ENCODE data around the gene IFITM1.
A peak's percentile ranks its signal among the peaks of the same experiment; 100 is the strongest.
"Not testable (repeated sequence)": the region's sequence is repeated elsewhere in the genome, so short reads cannot be mapped to it uniquely, and the experiment has no call there.

IFITM1 gene

DNA sequence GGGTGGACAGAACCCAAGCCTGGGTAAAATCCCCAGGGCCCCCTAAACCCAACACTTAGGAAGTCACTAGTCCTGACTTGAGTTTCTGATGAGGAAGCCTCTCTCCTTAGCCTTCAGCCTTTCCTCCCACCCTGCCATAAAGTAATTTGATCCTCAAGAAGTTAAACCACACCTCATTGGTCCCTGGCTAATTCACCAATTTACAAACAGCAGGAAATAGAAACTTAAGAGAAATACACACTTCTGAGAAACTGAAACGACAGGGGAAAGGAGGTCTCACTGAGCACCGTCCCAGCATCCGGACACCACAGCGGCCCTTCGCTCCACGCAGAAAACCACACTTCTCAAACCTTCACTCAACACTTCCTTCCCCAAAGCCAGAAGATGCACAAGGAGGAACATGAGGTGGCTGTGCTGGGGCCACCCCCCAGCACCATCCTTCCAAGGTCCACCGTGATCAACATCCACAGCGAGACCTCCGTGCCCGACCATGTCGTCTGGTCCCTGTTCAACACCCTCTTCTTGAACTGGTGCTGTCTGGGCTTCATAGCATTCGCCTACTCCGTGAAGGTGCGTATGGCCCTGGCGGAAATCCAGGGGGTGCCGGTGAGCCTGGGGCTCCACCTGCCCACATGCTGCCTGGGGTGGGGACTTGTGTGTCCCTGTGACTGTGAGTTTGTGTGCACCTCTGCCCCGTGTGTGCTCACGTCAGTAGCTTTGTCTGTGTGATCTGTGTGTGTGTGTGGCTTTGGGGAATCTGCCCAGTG, at the start of gene IFITM1:
TSS of gene IFITM1 (plus strand) at position 254 of the 767 bp plus-strand sequence. CDS start at position 385, 131 bp downstream.
- DNase-seq (ENCODE audit: low read depth), result no peak

DNA sequence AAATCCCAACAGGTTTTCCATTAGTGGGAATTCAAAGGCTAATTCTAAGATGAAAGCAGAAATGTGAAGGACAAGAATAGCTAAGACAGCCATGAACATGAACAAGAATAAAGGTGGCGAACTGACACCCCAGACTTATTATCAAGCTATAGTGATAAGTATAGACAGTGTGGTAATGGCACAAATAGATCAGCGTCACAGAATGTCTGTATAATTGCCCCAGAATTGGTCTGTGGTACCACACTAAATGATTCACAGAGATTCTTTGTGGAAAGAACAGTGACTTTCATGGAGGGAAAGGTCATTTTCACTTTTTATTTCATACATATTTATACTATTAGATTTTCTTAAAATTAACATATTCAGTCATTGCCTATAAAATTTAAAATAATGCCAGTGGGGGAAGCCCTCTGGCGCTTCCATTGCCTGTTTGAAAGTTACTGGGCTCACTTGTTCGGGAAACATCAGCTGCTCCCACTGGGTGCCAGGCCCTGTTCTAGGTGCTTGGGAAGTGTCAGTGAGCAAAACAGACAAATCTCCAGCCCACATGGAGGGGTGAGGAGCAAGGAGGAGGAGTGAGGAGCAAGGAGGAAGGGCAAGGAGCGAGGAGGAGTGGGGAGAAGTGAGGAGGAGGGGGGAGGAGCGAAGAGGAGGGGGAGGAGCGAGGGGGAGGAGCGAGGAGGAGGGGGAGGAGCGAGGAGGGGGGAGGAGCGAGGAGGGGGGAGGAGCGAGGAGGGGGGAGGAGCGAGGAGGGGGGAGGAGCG, 47.0 kb upstream of the IFITM1 start:
- no peak for DNase-seq (ENCODE audit: low read depth)

DNA sequence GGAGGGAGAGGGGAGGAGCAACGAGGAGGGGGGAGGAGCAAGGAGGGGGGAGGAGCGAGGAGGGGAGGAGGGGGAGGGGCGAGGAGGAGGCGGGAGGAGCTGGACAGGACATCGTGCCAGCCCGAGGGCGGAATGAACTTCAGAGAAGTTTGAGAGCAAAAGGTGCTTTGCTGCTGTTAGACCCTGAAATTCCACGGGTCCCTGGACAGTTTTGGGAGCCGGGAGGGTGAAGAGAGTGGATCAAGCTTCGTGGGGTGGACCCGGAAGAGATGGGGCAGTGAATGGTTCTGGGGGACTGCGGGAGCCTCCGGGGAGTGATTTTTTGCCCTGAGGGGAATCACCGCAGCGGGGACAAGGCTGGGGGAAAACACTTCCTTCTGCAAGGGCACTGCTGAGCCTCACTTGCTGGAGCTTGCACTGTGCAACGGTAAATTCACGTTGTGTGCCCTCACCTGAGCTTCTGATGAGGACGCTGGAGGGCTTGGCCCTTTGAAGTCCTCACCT, 46.3 kb upstream of the IFITM1 start:
- DNase-seq (ENCODE audit: low read depth), result peak; percentile 58

GRCh38 chr11:268716-269145, 45.1 kb upstream of the IFITM1 start:
- not testable (repeated sequence) for DNase-seq (ENCODE audit: low read depth)

- no peak for DNase-seq (ENCODE audit: low read depth)
Observed at GRCh38 chr11:269146-269890, 44.5 kb upstream of the IFITM1 start.

GRCh38 chr11:270451-271318, 43.2 kb upstream of the IFITM1 start:
- DNase-seq (ENCODE audit: low read depth), result no peak

GRCh38 chr11:271319-271715, 42.5 kb upstream of the IFITM1 start:
- DNase-seq (ENCODE audit: low read depth), result no peak

DNA sequence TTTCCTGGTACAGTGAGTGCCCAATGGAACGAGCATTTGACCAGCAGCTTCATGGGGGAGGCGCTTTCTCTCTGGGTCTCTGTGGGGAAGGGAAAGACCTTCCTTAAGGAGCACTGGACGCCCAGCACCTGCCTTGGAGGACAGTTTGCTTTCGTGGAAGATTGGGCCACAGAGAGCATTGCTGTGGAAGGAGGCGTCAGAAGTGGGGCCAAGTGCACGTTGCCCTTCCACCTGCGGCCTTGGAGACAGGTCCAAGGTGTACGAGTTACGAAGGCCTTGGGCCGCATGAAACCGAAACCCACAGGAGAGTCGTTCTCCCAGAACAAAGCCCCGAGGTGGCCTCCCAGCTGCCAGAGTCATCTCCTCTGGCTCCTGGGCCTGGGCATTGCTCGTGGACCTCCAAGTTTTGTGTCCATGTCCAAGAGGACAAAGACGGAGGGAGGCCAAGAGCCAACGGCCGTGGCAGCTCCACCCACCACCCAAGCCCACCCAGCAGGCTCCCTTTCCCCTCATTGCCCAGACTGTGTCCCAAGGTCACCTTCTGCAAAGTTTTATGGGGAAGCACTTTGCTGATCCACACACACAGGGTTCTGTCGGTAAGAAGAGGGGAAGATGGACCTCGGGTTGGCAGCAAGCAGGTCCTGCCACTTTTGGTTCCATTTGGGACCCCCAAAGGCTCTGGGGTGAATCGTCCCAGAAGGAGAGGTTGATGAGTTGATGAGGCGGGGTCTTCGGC, 41.5 kb upstream of the IFITM1 start:
- no peak for DNase-seq (ENCODE audit: low read depth)

- DNase-seq (ENCODE audit: low read depth), result no peak
Observed at GRCh38 chr11:272931-273198, 41.0 kb upstream of the IFITM1 start.

- DNase-seq (ENCODE audit: low read depth), result no peak
Observed at GRCh38 chr11:276219-276618, 37.6 kb upstream of the IFITM1 start.

- DNase-seq (ENCODE audit: low read depth), result no peak
Observed at GRCh38 chr11:278001-278951, 35.6 kb upstream of the IFITM1 start, which contains the start of gene NLRP6. Gene NLRP6, plus strand, starts transcription at chr11:278407. Its CDS starts 163 bp downstream, at chr11:278570.

DNA sequence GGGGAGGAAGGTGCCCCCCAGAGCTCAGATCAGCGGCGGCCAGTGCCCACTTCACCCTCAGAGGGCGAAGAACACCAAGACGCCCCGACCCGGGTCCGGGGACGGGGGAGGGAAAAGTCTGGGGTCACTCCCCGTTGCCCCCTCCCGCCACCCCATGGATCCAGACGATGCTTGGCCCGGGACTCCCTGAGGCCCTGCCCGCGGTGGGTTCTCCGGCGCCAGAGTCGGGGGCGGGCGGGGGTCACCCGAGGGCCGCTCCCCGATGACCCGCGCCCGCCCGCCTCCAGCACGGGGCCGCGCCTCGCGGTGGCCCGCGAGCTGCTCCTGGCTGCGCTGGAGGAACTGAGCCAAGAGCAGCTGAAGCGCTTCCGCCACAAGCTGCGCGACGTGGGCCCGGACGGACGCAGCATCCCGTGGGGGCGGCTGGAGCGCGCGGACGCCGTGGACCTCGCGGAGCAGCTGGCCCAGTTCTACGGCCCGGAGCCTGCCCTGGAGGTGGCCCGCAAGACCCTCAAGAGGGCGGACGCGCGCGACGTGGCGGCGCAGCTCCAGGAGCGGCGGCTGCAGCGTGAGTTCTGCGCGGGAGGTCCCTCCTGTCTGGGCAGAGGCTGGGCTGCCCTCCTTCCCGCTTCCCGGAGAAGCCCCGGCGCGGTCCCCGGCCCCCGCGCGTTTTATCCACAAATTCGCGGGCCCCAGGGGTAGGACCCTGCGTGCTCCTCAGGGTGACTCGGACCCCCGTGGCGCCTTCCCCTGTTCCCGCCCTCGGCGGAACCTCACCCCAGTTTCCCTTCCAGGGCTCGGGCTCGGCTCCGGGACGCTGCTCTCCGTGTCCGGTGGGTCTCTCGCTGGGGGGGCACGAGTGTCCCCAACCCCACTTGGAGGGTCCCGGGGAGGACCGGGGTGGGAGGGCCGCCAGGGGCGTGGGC, 34.5 kb upstream of the IFITM1 start:
- DNase-seq (ENCODE audit: low read depth), result no peak

DNA sequence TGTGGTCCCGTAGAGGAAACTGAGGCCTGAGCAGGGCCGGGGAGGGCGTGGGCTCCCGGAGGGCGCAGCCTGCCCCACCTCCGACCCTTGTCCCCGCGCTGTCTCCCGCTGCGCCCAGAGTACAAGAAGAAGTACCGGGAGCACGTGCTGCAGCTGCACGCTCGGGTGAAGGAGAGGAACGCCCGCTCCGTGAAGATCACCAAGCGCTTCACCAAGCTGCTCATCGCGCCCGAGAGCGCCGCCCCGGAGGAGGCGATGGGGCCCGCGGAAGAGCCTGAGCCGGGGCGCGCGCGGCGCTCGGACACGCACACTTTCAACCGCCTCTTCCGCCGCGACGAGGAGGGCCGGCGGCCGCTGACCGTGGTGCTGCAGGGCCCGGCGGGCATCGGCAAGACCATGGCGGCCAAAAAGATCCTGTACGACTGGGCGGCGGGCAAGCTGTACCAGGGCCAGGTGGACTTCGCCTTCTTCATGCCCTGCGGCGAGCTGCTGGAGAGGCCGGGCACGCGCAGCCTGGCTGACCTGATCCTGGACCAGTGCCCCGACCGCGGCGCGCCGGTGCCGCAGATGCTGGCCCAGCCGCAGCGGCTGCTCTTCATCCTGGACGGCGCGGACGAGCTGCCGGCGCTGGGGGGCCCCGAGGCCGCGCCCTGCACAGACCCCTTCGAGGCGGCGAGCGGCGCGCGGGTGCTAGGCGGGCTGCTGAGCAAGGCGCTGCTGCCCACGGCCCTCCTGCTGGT, 33.7 kb upstream of the IFITM1 start:
- no peak for DNase-seq (ENCODE audit: low read depth)

DNA sequence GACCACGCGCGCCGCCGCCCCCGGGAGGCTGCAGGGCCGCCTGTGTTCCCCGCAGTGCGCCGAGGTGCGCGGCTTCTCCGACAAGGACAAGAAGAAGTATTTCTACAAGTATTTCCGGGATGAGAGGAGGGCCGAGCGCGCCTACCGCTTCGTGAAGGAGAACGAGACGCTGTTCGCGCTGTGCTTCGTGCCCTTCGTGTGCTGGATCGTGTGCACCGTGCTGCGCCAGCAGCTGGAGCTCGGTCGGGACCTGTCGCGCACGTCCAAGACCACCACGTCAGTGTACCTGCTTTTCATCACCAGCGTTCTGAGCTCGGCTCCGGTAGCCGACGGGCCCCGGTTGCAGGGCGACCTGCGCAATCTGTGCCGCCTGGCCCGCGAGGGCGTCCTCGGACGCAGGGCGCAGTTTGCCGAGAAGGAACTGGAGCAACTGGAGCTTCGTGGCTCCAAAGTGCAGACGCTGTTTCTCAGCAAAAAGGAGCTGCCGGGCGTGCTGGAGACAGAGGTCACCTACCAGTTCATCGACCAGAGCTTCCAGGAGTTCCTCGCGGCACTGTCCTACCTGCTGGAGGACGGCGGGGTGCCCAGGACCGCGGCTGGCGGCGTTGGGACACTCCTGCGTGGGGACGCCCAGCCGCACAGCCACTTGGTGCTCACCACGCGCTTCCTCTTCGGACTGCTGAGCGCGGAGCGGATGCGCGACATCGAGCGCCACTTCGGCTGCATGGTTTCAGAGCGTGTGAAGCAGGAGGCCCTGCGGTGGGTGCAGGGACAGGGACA, 32.9 kb upstream of the IFITM1 start:
- no peak for DNase-seq (ENCODE audit: low read depth)

- no peak for DNase-seq (ENCODE audit: low read depth)
Observed at GRCh38 chr11:281486-282161, 32.2 kb upstream of the IFITM1 start.

DNA sequence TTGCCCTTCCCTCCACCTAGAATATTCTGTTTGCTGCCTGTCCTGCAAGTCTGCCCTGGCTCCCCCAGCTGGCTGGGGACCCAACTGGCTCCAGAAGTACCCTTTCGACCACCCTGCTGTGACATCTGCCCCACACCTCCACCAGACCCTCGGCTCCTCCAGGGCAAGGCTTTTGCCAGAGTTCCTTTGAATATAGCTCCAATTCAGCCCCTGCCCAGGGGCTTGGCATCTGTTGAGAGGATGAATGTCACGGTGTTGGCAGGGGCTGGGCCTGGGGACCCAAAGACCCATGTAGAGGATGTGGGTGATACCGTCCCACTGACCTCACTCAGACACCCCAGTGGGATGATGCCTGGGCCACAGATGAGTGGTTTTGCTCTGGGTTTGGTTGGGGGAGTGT, 31.7 kb upstream of the IFITM1 start:
- DNase-seq (ENCODE audit: low read depth), result no peak
